ENCODE measurements around the gene UNC5C. TPM values are rescaled to one million over a fixed set of nuclear protein-coding genes. Genes with fewer than 3 reads are reported as not detected.

Gene UNC5C
- total RNA-seq, 4 donors from 2014 or later: 1.7 to 2.4 (median 2.0) TPM

- Histone ChIP-seq H3K27me3 (no peaks in the 10 kb centered on the region), H3K27ac (replicated peaks in 1 of 4) (no peak overlapping the region), H3K9me3 (no peaks in the 10 kb centered on the region), H3K36me3 (no peaks in the 10 kb centered on the region), H3K4me3 (no peak overlapping the region), H3K4me1 (no peaks in the 10 kb centered on the region)
- intact Hi-C loops (cut with DNase I): no loop called here
- DNase-seq (ENCODE audit: extremely low spot score): no peak
- 11% methylated on average over 3 of the region's 3 CpGs for WGBS
- TF ChIP-seq CTCF (IDR thresholded peaks at IDR 0.05) (peak; percentile 55 to 69 (median 62)), POLR2AphosphoS5 (IDR thresholded peaks at IDR 0.05) (no peak)
Measured at GRCh38 chr4:95165926-95166524, 382.7 kb downstream of the UNC5C start.

- Histone ChIP-seq H3K27me3 (no peaks in the 10 kb centered on the region), H3K9me3 (no peaks in the 10 kb centered on the region), H3K27ac (replicated peaks in 1 of 4) (no peak overlapping the region), H3K36me3 (peaks cover 0 to 6% (median 0%) of the 10 kb centered on the region in 4 donors), H3K4me1 (no peaks in the 10 kb centered on the region), H3K4me3 (no peak overlapping the region)
- TF ChIP-seq CTCF (IDR thresholded peaks at IDR 0.05) (no peak), EP300 (IDR thresholded peaks at IDR 0.05) (no peak)
- DNase-seq (ENCODE audit: extremely low spot score): no peak
- WGBS: 80% methylated on average over 6 of the region's 6 CpGs
- intact Hi-C loops (cut with DNase I): no loop called here
Measured at GRCh38 chr4:95162867-95163266, 385.9 kb downstream of the UNC5C start.

GRCh38 chr4:95161781-95162469 is 386.8 kb downstream of the UNC5C start:
- H3K36me3 ChIP-seq: peaks cover 0 to 6% (median 0%) of the 10 kb centered on the region in 4 donors

GRCh38 chr4:95159384-95159783 is 389.4 kb downstream of the UNC5C start:
- no peak for DNase-seq (ENCODE audit: extremely low spot score)
- no peak overlapping the region for H3K27ac ChIP-seq (replicated peaks in 1 of 4)
- no peak overlapping the region for H3K4me3 ChIP-seq
- no peak for TF ChIP-seq POLR2A (IDR thresholded peaks at IDR 0.05; ENCODE audit: low read depth)
- TF ChIP-seq EP300 (IDR thresholded peaks at IDR 0.05): no peak
- TF ChIP-seq CTCF (IDR thresholded peaks at IDR 0.05): no peak
- no peak for TF ChIP-seq POLR2AphosphoS5 (IDR thresholded peaks at IDR 0.05)
- 89% methylated on average over 4 of the region's 4 CpGs for WGBS
- H3K4me1 ChIP-seq: no peaks in the 10 kb centered on the region
- H3K9me3 ChIP-seq: no peaks in the 10 kb centered on the region
- intact Hi-C loops (cut with DNase I): no loop called here
- H3K36me3 ChIP-seq: peaks cover 0 to 8% (median 2%) of the 10 kb centered on the region in 4 donors
- no peaks in the 10 kb centered on the region for H3K27me3 ChIP-seq

More at GRCh38 chr4:95161781-95162469, 386.8 kb downstream of the UNC5C start:
- Histone ChIP-seq H3K27me3 (no peaks in the 10 kb centered on the region), H3K4me3 (no peak overlapping the region), H3K4me1 (no peaks in the 10 kb centered on the region), H3K9me3 (no peaks in the 10 kb centered on the region), H3K27ac (replicated peaks in 1 of 4) (no peak overlapping the region)
- no peak for DNase-seq (ENCODE audit: extremely low spot score)
- intact Hi-C loops (cut with DNase I): no loop called here
- TF ChIP-seq CTCF (IDR thresholded peaks at IDR 0.05) (no peak), EP300 (IDR thresholded peaks at IDR 0.05) (no peak), POLR2AphosphoS5 (IDR thresholded peaks at IDR 0.05) (no peak), POLR2A (IDR thresholded peaks at IDR 0.05; ENCODE audit: low read depth) (no peak)
- WGBS: 91% methylated on average over 12 of the region's 12 CpGs
